Thyroid gland (tissue), 4 donors: ENCODE measurements around the gene IVD.

Experiments
- CTCF ChIP-seq, 6 experiments: fragments of 200-600 bp in 3 of 6; fragments of 450-650 bp in 3 of 6; sonication (generic) in 3 of 6; IDR thresholded peaks; one replicate each; pipeline ENCODE4 v1.5.1; 2016 to 2019; ENCODE audit warnings: antibody characterized with exemption in 6 of 6, mild to moderate bottlenecking in 2 of 6, inconsistent platforms in 1 of 6, moderate library complexity in 1 of 6
- POLR2A ChIP-seq, 2 donors: fragments of 450-650 bp; IDR thresholded peaks; one replicate each; pipeline ENCODE4 v1.6.1; 2017; ENCODE audit warnings: antibody characterized with exemption in 2 of 2, mild to moderate bottlenecking in 2 of 2, moderate library complexity in 1 of 2

GRCh38 chr15:40452296-40453090 is 46.9 kb downstream of the IVD start:
- TF ChIP-seq CTCF (IDR thresholded peaks at IDR 0.05) (no peak), POLR2A (IDR thresholded peaks at IDR 0.05) (no peak)
